ENCODE results near the gene UNC93B1. TPM values are rescaled to one million over a fixed set of nuclear protein-coding genes. Genes with fewer than 3 reads are reported as not detected.
A peak's percentile ranks its signal among the peaks of the same experiment; 100 is the strongest.
"Not testable (repeated sequence)": the region's sequence is repeated elsewhere in the genome, so short reads cannot be mapped to it uniquely, and the experiment has no call there.

Gene UNC93B1
- total RNA-seq, 1 donor from 2014 or later, result 107 TPM

- no peak for DNase-seq (ENCODE audit: low spot score)
These were observed 5.6 kb upstream of the UNC93B1 start for GRCh38 chr11:68009391-68010089.

- DNase-seq (ENCODE audit: low spot score), result peak; percentile 79
These were observed 4.8 kb upstream of the UNC93B1 start for GRCh38 chr11:68008381-68009337.

GRCh38 chr11:68007498-68008380 lies 3.8 kb upstream of the UNC93B1 start:
- no peak for DNase-seq (ENCODE audit: low spot score)

GRCh38 chr11:68006606-68007166 lies 2.8 kb upstream of the UNC93B1 start:
- no peak for DNase-seq (ENCODE audit: low spot score)

GRCh38 chr11:68004551-68005335 lies 846 bp upstream of the UNC93B1 start:
- no peak for DNase-seq (ENCODE audit: low spot score)

GRCh38 chr11:68002938-68003845 lies 705 bp downstream of the UNC93B1 start:
- peak; percentile 53 for DNase-seq (ENCODE audit: low spot score)

- no peak for DNase-seq (ENCODE audit: low spot score)
These were observed 1.3 kb downstream of the UNC93B1 start for GRCh38 chr11:68002575-68002937.

- no peak for DNase-seq (ENCODE audit: low spot score)
These were observed 4.2 kb downstream of the UNC93B1 start for GRCh38 chr11:67999704-68000103.

GRCh38 chr11:67999201-67999629 lies 4.7 kb downstream of the UNC93B1 start:
- no peak for DNase-seq (ENCODE audit: low spot score)

- no peak for DNase-seq (ENCODE audit: low spot score)
These were observed 5.5 kb downstream of the UNC93B1 start for GRCh38 chr11:67998150-67999045.

GRCh38 chr11:67997475-67997921 lies 6.4 kb downstream of the UNC93B1 start:
- no peak for DNase-seq (ENCODE audit: low spot score)

GRCh38 chr11:67996622-67997474 lies 7.0 kb downstream of the UNC93B1 start:
- DNase-seq (ENCODE audit: low spot score), result peak; percentile 90

GRCh38 chr11:67996051-67996450 lies 7.8 kb downstream of the UNC93B1 start:
- no peak for DNase-seq (ENCODE audit: low spot score)

- DNase-seq (ENCODE audit: low spot score), result not testable (repeated sequence)
These were observed 8.3 kb downstream of the UNC93B1 start for GRCh38 chr11:67995579-67995978.

- not testable (repeated sequence) for DNase-seq (ENCODE audit: low spot score)
These were observed 8.8 kb downstream of the UNC93B1 start for GRCh38 chr11:67995129-67995528.

GRCh38 chr11:67994387-67994786 lies 9.5 kb downstream of the UNC93B1 start:
- not testable (repeated sequence) for DNase-seq (ENCODE audit: low spot score)

GRCh38 chr11:67993821-67994220 lies 10.1 kb downstream of the UNC93B1 start:
- not testable (repeated sequence) for DNase-seq (ENCODE audit: low spot score)

All from mucosa of gallbladder (tissue), 1 donor.